ENCODE measurements around the gene RBM28.

- TF ChIP-seq POLR2A (IDR thresholded peaks at IDR 0.05) (no peak), CTCF (IDR thresholded peaks at IDR 0.05) (no peak)
These were observed 49.0 kb upstream of the RBM28 start for GRCh38 chr7:128392446-128393327.
